NB4 (cell line): ENCODE data around the gene LRFN3.

ENCODE experiments used
- MYC ChIP-seq: IDR thresholded peaks from 2 replicates; pipeline ENCODE4 v1.6.1; 2011; ENCODE audit warnings: low read depth, low read length
- POLR2A ChIP-seq: IDR thresholded peaks from 2 replicates; pipeline ENCODE4 v1.6.1; 2011; ENCODE audit warnings: mild to moderate bottlenecking; ENCODE audit not compliant: insufficient read length; ENCODE audit errors: extremely low read depth
- TF ChIP-seq, protein P1 (sequence below): IDR thresholded peaks from one replicate; pipeline ENCODE4 v1.5.1; 2012; ENCODE audit warnings: low read depth, low read length

DNA sequence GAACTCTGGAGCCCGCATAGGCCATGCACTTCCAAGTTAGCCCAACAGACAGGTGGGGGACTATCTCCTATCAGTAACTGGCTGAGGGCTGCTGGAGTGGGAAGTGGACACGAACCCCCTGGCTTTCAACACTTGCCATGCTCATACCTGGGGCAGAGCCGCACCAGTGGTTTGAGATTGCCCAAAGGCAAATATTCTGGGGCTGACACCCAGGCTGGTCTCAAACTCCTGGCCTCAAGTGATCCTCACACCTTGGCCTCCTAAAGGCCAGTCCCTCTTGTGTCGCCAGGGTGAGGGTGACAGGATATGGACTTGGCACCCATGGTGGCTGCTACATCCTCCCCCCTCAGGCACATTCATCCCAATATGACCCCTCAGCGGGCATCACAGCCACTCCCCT is 49.0 kb upstream of the LRFN3 start:
- TF ChIP-seq MYC: no peak
- no peak for TF ChIP-seq POLR2A
- TF ChIP-seq, protein P1, sequence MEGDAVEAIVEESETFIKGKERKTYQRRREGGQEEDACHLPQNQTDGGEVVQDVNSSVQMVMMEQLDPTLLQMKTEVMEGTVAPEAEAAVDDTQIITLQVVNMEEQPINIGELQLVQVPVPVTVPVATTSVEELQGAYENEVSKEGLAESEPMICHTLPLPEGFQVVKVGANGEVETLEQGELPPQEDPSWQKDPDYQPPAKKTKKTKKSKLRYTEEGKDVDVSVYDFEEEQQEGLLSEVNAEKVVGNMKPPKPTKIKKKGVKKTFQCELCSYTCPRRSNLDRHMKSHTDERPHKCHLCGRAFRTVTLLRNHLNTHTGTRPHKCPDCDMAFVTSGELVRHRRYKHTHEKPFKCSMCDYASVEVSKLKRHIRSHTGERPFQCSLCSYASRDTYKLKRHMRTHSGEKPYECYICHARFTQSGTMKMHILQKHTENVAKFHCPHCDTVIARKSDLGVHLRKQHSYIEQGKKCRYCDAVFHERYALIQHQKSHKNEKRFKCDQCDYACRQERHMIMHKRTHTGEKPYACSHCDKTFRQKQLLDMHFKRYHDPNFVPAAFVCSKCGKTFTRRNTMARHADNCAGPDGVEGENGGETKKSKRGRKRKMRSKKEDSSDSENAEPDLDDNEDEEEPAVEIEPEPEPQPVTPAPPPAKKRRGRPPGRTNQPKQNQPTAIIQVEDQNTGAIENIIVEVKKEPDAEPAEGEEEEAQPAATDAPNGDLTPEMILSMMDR: no peak
